HUES48 (cell line): ENCODE data around the gene FABP6.
A peak's percentile ranks its signal among the peaks of the same experiment; 100 is the strongest.

Experiments
- H3K27ac ChIP-seq: one replicate; pipeline ENCODE4 v1.7.0; 2013; ENCODE audit warnings: low read depth, low read length, inconsistent platforms
- H3K27me3 ChIP-seq: 2 replicates; pipeline ENCODE4 v1.6.1; 2013; ENCODE audit warnings: mild to moderate bottlenecking, low read length; ENCODE audit not compliant: control insufficient read depth, insufficient read depth
- H3K36me3 ChIP-seq: 2 replicates; pipeline ENCODE4 v1.6.1; 2013; ENCODE audit warnings: low read length; ENCODE audit not compliant: control insufficient read depth, insufficient read depth
- H3K4me1 ChIP-seq: 2 replicates; pipeline ENCODE4 v1.6.1; 2013; ENCODE audit warnings: mild to moderate bottlenecking, low read length; ENCODE audit not compliant: control insufficient read depth, insufficient read depth
- H3K4me3 ChIP-seq: 2 replicates; pipeline ENCODE4 v1.5.1; 2013; ENCODE audit warnings: mild to moderate bottlenecking, low read depth, low read length
- H3K9ac ChIP-seq: 2 replicates; pipeline ENCODE4 v1.6.1; 2013; ENCODE audit warnings: mild to moderate bottlenecking, low read depth, low read length, moderate library complexity
- H3K9me3 ChIP-seq: 2 replicates; pipeline ENCODE4 v1.6.1; 2013; ENCODE audit warnings: low read length; ENCODE audit not compliant: control insufficient read depth, insufficient read depth

FABP6 gene

GRCh38 chr5:160278343-160278742, 49.0 kb downstream of the FABP6 start:
- no peak overlapping the region for H3K9ac ChIP-seq
- no peaks in the 10 kb centered on the region for H3K9me3 ChIP-seq
- H3K27ac ChIP-seq = no peak overlapping the region
- 0 out of 2 replicates have a peak, but pooled peaks cover 5% of the 10 kb centered on the region for H3K4me1 ChIP-seq
- no peaks in the 10 kb centered on the region for H3K27me3 ChIP-seq
- no peak overlapping the region for H3K4me3 ChIP-seq
- H3K36me3 ChIP-seq = peaks cover 31% of the 10 kb centered on the region

GRCh38 chr5:160280384-160281095, 51.2 kb downstream of the FABP6 start:
- Histone ChIP-seq H3K9me3 (no peaks in the 10 kb centered on the region), H3K36me3 (peaks cover 36% of the 10 kb centered on the region), H3K27ac (no peak overlapping the region), H3K4me3 (no peak overlapping the region), H3K27me3 (no peaks in the 10 kb centered on the region), H3K9ac (no peak overlapping the region), H3K4me1 (peaks cover 5% of the 10 kb centered on the region; the same call in 1 of the 2 replicates)

- Histone ChIP-seq H3K9ac (no peak overlapping the region), H3K27me3 (no peaks in the 10 kb centered on the region), H3K27ac (no peak overlapping the region), H3K36me3 (peaks cover 32% of the 10 kb centered on the region), H3K9me3 (no peaks in the 10 kb centered on the region), H3K4me1 (peaks cover 5% of the 10 kb centered on the region; the same call in 1 of the 2 replicates), H3K4me3 (no peak overlapping the region)
Measured at GRCh38 chr5:160281275-160281674, 52.0 kb downstream of the FABP6 start.

GRCh38 chr5:160284291-160284873, 55.1 kb downstream of the FABP6 start:
- H3K27ac ChIP-seq = no peak overlapping the region

GRCh38 chr5:160285316-160285715, 56.0 kb downstream of the FABP6 start:
- peaks cover 8% of the 10 kb centered on the region; the same call in 1 of the 2 replicates for H3K36me3 ChIP-seq
- no peak overlapping the region for H3K27ac ChIP-seq
- no peak overlapping the region for H3K4me3 ChIP-seq
- no peaks in the 10 kb centered on the region for H3K9me3 ChIP-seq
- H3K9ac ChIP-seq = no peak overlapping the region
- peaks cover 36% of the 10 kb centered on the region for H3K4me1 ChIP-seq
- H3K27me3 ChIP-seq = no peaks in the 10 kb centered on the region

More at GRCh38 chr5:160284291-160284873, 55.1 kb downstream of the FABP6 start:
- H3K4me1 ChIP-seq = peaks cover 29% of the 10 kb centered on the region
- H3K27me3 ChIP-seq = no peaks in the 10 kb centered on the region
- H3K9ac ChIP-seq = no peak overlapping the region
- H3K4me3 ChIP-seq = no peak overlapping the region
- H3K9me3 ChIP-seq = no peaks in the 10 kb centered on the region
- peaks cover 18% of the 10 kb centered on the region; the same call in 1 of the 2 replicates for H3K36me3 ChIP-seq

GRCh38 chr5:160286947-160287346, 57.6 kb downstream of the FABP6 start:
- H3K4me3 ChIP-seq = 0 out of 2 replicates have a peak overlapping the region, but pooled peaks have one; percentile 1
- H3K27ac ChIP-seq = peak overlapping the region; percentile 96
- H3K27me3 ChIP-seq = no peaks in the 10 kb centered on the region
- 0 out of 2 replicates have a peak overlapping the region, but pooled peaks have one; percentile 6 for H3K9ac ChIP-seq
- peaks cover 30% of the 10 kb centered on the region for H3K4me1 ChIP-seq
- no peaks in the 10 kb centered on the region for H3K9me3 ChIP-seq
- H3K36me3 ChIP-seq = 0 out of 2 replicates have a peak, but pooled peaks cover 5% of the 10 kb centered on the region

GRCh38 chr5:160287378-160288051, 58.2 kb downstream of the FABP6 start:
- Histone ChIP-seq H3K4me3 (0 out of 2 replicates have a peak overlapping the region, but pooled peaks have one; percentile 1), H3K9ac (0 out of 2 replicates have a peak overlapping the region, but pooled peaks have one; percentile 12), H3K4me1 (peaks cover 30% of the 10 kb centered on the region), H3K27me3 (no peaks in the 10 kb centered on the region), H3K36me3 (0 out of 2 replicates have a peak, but pooled peaks cover 5% of the 10 kb centered on the region), H3K27ac (peak overlapping the region; percentile 96), H3K9me3 (no peaks in the 10 kb centered on the region)
